NCI-H524 treated with DMSO at 0.1 percent for 48 hours (cell line): ENCODE data around the gene SEZ6L2.
"Not testable (repeated sequence)": the region's sequence is repeated elsewhere in the genome, so short reads cannot be mapped to it uniquely, and the experiment has no call there.

Experiments used
- DNase-seq: peaks from one replicate; lab custom pipeline; 2025; lab: John Stamatoyannopoulos, UW

The SEZ6L2 gene

GRCh38 chr16:29910819-29911675, 11.7 kb upstream of the SEZ6L2 start:
- DNase-seq, result no peak

DNA sequence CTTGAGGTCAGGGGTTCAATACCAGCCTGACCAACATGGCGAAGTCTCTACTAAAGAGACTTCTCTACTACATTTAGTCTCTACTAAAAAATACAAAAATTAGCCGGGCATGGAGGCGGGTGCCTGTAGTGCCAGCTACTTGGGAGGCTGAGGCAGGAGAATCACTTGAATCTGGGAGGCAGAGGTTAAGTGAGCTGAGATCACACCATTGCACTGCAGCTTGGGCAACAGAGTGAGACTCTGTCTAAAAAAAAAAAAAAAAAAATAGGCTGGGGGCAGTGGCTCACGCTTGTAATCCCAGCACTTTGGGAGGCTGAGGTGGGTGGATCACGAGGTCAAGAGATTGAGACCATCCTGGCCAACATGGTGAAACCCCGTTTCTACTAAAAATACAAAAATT, 10.5 kb upstream of the SEZ6L2 start:
- DNase-seq, result not testable (repeated sequence)

DNA sequence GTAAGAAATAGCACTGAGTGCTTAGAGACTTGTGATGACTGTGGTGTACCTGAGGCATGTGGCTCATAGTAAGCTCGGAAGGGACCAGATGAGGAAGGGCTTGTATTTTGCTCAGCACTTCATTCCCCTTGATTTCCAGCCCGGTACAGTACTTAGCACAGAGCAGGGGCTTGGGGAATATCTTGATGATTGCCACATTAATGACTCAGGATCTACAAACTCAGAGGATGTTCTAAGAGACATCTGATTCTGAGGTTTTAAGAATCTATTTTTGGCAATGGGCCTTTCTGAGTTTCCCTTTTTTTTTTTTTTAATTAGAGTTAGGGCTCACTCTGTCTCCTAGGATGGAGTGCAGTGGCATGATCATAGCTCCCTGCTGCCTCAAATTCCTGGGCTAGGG, 10.0 kb upstream of the SEZ6L2 start:
- DNase-seq, result no peak

DNA sequence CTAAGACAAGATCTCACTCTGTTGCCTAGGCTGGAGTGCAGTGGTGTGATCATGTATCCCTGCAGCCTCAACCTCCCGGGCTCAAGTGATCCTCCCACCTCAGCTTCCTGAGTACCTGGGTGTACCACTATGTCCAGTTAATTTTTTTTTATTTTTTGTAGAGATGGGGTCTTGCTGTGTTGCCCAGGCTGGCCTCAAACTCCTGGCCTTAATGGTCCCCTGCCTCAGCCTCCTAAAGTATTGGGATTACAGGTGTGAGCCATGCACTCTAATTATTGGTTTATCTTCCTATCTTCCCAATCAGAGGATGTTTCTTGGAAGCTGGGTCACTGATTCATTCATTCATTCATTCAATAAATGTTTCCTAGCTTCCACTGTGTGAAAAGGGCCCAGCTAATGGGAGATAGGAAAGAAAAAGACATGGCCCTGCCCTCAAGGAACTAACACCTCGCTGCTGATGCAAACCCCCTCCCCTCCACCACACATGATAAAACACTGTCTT, 9.4 kb upstream of the SEZ6L2 start:
- no peak for DNase-seq

GRCh38 chr16:29907973-29908372, 8.6 kb upstream of the SEZ6L2 start:
- no peak for DNase-seq

- DNase-seq, result no peak
These were observed 7.3 kb upstream of the SEZ6L2 start for GRCh38 chr16:29906520-29907244.

GRCh38 chr16:29905668-29906067, 6.3 kb upstream of the SEZ6L2 start:
- DNase-seq, result no peak

- no peak for DNase-seq
These were observed 5.6 kb upstream of the SEZ6L2 start for GRCh38 chr16:29904947-29905346.

- no peak for DNase-seq
These were observed 4.2 kb upstream of the SEZ6L2 start for GRCh38 chr16:29903590-29903989.

DNA sequence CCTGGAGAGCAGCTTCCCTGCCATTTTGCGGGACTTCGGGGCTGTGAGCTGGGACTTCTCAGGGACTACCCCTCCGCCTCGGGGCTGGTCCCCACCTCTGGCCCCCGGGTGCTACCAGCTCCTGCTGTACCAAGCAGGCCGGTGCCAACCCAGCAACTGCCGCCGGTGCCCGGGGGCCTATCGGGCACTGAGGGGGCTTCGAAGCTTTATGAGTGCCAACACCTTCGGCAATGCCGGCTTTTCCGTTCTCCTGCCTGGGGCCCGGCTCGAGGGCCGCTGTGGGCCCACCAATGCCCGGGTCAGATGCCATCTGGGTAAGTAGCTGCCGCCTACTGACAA, 2.2 kb upstream of the SEZ6L2 start:
- DNase-seq, result no peak

GRCh38 chr16:29900888-29901606, 1.7 kb upstream of the SEZ6L2 start:
- no peak for DNase-seq

GRCh38 chr16:29900102-29900887, 945 bp upstream of the SEZ6L2 start, which contains the start of gene ASPHD1:
ASPHD1 (plus strand) TSS chr16:29900488; CDS start chr16:29900972, 484 bp downstream.
- peak; percentile 53 for DNase-seq

DNA sequence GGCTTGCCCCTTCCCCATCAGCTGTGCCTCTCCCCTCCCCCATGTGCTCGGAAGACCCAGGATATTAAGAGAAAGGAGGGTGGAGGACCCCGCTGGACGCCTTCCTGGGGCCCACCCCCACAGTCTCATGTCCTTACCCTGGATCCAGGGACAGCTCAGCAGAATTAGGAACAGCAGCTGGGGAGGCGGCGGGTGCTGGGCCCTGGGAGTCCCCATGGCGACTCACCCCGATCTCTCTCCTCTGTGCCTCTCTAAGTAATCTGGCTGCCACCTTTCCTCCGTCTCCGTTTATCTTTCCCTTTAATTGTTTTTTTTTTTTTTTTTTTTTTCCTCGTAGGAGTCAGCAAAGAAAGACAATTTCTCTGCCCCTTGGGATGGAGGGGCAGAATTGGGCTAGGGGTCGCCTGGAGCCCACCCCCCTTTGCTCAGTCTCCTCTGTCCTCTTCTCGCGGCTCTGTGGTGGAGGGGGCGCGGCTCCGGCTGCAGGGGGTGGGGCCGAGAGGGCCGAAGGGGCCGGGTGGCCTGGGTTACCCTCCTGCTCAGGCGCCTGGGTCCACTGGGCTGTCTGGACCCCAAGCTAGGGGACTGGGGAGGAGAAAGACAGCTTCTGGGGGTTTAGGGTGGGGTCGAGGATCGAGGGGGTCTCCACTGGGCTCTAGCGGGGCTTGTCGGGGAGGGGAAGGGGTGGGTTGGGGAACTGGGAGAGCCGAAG, 390 bp downstream of the SEZ6L2 start:
- no peak for DNase-seq

DNA sequence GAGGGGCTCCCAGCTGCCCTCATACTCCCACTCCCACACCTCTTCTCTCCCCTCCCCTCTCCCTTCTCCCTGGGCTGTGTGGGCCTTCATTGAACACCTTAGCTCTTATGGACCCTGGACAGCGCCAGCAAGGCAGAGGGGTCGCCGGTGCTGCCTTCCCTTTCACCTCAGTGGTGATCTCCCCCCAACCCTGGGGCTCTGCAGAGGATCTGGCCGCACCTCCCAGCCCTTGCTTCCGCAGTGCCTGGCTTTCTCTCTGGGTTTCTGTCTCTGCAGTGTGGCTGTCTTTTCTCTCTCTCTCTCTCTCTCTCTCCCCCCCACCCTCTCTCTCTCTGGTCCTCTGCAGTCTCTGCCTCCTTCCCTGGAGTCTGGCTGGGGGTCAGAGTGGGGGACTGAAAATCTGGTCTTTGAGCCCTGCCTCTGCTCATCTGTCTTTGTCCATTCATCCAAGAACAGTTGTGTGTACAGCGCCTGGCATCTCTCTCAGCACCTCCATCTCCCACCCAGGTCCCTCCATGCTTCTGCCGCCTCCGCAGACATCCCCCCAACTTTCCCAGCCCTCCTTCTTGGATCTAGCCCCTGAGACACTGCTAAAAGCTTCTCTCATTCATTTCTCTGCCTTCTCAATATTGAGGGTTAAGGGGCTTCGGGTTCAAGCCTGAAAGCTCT, 1.1 kb downstream of the SEZ6L2 start:
- no peak for DNase-seq

DNA sequence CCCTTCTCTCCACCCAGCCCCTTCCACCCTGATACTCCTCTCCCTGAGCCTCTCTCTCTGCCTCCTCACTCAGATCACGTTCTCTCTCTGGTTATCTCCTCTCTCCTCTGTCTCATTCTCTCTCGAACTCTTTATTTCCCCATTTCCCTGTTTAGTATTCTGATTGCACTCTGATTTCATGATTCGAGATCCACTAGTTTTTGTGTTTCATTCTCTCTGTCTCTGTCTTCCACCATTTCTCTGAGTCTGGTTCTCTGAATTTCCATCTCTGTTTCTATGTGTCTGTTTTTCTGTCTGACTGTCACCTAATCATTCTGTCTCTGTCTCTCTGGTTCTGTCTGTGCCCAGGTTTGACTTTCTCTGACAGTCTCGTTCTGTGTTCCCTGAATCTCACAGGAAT, 2.0 kb downstream of the SEZ6L2 start:
- no peak for DNase-seq

DNA sequence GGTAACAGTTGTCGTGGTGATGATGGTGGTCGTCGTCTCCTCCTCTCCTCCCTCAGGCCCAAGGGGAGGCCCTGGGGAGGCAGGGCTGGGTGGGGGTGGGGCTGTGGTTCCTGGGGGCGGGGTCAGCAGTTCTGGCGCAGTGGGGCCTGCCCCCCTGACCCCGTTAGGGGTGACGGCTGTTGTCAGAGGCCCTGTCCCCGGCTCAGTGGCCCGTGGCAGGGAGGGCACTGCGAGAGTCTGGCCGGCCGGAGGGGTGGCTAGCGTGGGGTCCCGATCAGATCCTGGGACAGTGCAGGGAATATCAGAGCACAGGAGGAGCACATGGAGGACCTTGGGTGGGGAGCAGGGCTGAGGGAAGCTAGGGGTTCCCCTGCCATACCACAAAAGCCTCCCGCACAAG, 2.5 kb downstream of the SEZ6L2 start:
- DNase-seq, result no peak

GRCh38 chr16:29894352-29894751, 5.0 kb downstream of the SEZ6L2 start:
- DNase-seq, result no peak

DNA sequence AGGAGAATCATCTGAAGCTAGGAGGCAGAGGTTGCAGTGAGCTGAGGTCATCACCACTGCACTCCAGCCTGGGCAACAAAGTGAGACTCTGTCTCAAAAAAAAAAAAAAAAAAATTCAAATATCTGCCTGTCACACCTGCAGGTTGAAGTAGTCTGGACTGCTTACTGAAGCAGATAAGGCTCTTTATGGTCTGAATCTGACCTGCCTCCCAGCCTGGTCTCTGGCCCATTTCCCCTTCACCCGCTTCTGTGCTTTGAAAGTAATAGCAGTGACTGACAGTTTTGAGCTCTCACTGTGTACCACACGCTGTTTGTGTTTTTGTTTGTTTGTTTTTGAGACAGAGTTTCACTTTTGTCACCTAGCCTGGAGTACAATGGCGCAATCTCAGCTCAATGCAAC, 5.8 kb downstream of the SEZ6L2 start:
- no peak for DNase-seq

GRCh38 chr16:29892458-29892813, 6.9 kb downstream of the SEZ6L2 start:
- no peak for DNase-seq
